Measurements from ENCODE around the gene NT5C. TPM values are rescaled to one million over a fixed set of nuclear protein-coding genes. Genes with fewer than 3 reads are reported as not detected.

The NT5C gene
- total RNA-seq, 2 experiments from 2014 or later = 71.2 to 74.8 TPM

GRCh38 chr17:75114552-75115314, 16.8 kb downstream of the NT5C start:
- H3K27me3 Mint-ChIP-seq = no peaks in the 10 kb centered on the region

GRCh38 chr17:75113798-75114551, 17.6 kb downstream of the NT5C start:
- peaks cover 29% of the 10 kb centered on the region for H3K4me1 Mint-ChIP-seq
- no peaks in the 10 kb centered on the region for H3K9me3 Mint-ChIP-seq
- no peaks in the 10 kb centered on the region for H3K27me3 Mint-ChIP-seq
- peak overlapping the region; percentile 81 for H3K4me3 Mint-ChIP-seq
- H3K36me3 Mint-ChIP-seq = peaks cover 19% of the 10 kb centered on the region
- H3K27ac Mint-ChIP-seq = peak overlapping the region; percentile 84
- DNase-seq = peak; percentile 83

More at GRCh38 chr17:75114552-75115314, 16.8 kb downstream of the NT5C start:
- Mint-ChIP-seq H3K36me3 (peaks cover 19% of the 10 kb centered on the region), H3K27ac (peak overlapping the region; percentile 84), H3K4me1 (peaks cover 28% of the 10 kb centered on the region), H3K4me3 (peak overlapping the region; percentile 81), H3K9me3 (no peaks in the 10 kb centered on the region)
- no peak for DNase-seq

DNA sequence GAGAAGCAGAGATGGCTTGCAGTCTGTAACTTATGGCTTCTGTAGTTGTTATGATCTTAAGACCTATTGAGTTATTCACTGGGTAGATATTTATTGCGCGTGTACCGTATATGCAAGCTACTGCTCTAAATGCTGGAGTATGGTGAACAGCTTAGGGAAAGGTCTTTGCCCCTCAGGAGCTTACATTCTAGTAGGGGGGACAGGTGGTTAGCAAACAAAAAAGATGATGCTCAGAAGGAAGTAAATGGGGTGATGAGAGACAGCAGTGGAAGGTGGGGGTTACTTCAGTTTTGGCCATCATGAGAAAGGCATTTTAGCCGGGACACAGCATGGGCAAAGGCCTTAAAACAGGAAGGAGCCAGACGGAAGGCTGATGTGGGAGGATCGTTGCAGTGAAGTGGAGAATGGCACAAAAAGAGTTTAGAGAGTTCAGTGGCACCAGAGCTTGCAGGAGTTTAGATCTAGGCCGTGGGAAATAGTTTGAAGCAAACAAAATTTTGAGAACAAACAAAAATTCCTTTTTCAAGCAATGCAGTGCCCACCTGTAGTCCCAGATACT, 19.7 kb downstream of the NT5C start:
- H3K9me3 Mint-ChIP-seq = no peaks in the 10 kb centered on the region
- H3K4me3 Mint-ChIP-seq = peak overlapping the region; percentile 57
- H3K4me1 Mint-ChIP-seq = peaks cover 33% of the 10 kb centered on the region
- peaks cover 17% of the 10 kb centered on the region for H3K36me3 Mint-ChIP-seq
- no peak for DNase-seq
- H3K27ac Mint-ChIP-seq = peak overlapping the region; percentile 10
- no peaks in the 10 kb centered on the region for H3K27me3 Mint-ChIP-seq

DNA sequence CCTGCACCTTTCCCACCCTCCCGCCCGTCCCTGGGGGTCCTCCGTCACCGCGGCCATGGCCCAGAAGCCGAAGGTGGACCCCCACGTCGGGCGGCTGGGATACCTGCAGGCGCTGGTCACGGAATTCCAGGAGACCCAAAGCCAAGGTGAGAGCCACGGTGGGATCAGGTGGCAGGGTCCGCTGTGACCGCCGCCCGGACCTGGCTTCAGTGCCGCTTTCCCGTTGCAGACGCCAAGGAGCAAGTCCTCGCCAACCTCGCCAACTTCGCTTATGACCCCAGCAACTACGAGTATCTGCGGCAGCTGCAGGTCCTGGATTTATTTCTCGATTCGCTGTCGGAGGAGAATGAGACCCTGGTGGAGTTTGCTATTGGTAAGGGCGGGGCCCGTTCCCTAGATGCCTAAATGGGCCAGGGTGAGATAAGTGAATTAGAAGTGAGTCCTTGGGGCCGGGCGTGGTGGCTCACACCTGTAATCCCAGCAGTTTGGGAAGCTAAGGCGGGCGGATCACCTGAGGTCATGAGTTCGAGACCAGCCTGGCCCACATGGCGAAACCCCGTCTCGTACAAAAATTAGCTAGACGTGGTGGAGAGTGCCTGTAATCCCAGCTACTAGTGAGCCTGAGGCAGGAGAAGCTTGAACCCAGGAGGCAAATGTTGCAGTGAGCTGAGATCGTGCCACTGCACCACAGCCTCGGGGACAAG, 21.2 kb downstream of the NT5C start:
- peaks cover 17% of the 10 kb centered on the region for H3K36me3 Mint-ChIP-seq
- H3K9me3 Mint-ChIP-seq = no peaks in the 10 kb centered on the region
- peak overlapping the region; percentile 74 for H3K27ac Mint-ChIP-seq
- H3K4me1 Mint-ChIP-seq = peaks cover 33% of the 10 kb centered on the region
- peak; percentile 9 for DNase-seq
- H3K27me3 Mint-ChIP-seq = no peaks in the 10 kb centered on the region
- peak overlapping the region; percentile 89 for H3K4me3 Mint-ChIP-seq

GRCh38 chr17:75109407-75110233, 21.9 kb downstream of the NT5C start, which contains the start of gene ARMC7:
ARMC7 (plus strand) TSS chr17:75109969; CDS start chr17:75110289, 320 bp downstream.
- DNase-seq = peak; percentile 95
- peak within 1 kb of the TSS; percentile 79 for H3K27ac Mint-ChIP-seq
- H3K4me3 Mint-ChIP-seq = peak within 1 kb of the TSS; percentile 89
- H3K36me3 Mint-ChIP-seq = peaks cover 13% of the 10 kb centered on the region
- no peaks in the 10 kb centered on the region for H3K27me3 Mint-ChIP-seq
- no peaks in the 10 kb centered on the region for H3K9me3 Mint-ChIP-seq
- peaks cover 26% of the 10 kb centered on the region for H3K4me1 Mint-ChIP-seq

DNA sequence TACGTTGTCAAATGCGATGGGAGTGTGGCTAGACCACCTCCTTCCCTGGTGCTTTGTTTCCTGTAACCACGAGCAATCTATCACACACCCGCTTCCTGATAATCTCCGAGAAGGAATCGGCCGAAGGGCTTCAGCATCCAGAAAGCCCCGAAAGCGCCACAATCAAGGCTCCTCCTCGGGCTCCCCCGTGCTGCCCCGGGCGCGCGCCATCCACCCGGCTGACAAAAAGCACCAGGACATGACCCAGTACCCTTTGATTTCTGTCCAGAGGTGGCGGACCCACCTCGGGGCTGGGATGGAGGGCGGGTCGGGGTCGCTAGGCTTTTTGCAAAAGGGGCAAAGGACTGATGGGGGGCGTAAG, 22.5 kb downstream of the NT5C start:
- DNase-seq = peak; percentile 30
- Mint-ChIP-seq H3K4me1 (peaks cover 21% of the 10 kb centered on the region), H3K4me3 (peak overlapping the region; percentile 89), H3K36me3 (peaks cover 12% of the 10 kb centered on the region), H3K27me3 (no peaks in the 10 kb centered on the region), H3K9me3 (no peaks in the 10 kb centered on the region), H3K27ac (no peak overlapping the region)

DNA sequence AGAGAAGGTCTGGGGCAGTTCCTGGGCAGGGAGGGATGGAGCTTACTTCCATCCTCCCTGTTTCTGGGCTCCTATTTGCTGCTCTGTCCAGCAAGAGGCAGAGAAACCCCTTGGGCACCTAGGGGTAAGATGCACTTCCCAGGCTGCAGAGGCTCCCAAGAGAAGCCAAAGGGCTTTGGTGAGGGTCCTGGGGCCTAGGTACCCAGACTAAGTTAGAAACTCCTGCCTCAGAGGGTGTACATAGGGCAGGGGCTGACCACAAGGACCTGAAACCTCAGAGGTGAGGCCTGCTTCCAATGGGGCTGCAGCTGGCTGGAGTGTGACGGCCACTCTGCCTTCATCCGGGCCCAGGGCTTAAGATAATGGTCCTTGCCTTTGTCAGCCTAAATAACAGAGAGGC, 23.3 kb downstream of the NT5C start:
- Mint-ChIP-seq H3K27ac (no peak overlapping the region), H3K9me3 (no peaks in the 10 kb centered on the region), H3K4me1 (peaks cover 20% of the 10 kb centered on the region), H3K4me3 (peak overlapping the region; percentile 89), H3K27me3 (no peaks in the 10 kb centered on the region), H3K36me3 (peaks cover 11% of the 10 kb centered on the region)
- no peak for DNase-seq

GRCh38 chr17:75105126-75106080, 26.1 kb downstream of the NT5C start:
- H3K9me3 Mint-ChIP-seq = no peaks in the 10 kb centered on the region
- H3K4me3 Mint-ChIP-seq = no peak overlapping the region
- H3K36me3 Mint-ChIP-seq = no peaks in the 10 kb centered on the region

DNA sequence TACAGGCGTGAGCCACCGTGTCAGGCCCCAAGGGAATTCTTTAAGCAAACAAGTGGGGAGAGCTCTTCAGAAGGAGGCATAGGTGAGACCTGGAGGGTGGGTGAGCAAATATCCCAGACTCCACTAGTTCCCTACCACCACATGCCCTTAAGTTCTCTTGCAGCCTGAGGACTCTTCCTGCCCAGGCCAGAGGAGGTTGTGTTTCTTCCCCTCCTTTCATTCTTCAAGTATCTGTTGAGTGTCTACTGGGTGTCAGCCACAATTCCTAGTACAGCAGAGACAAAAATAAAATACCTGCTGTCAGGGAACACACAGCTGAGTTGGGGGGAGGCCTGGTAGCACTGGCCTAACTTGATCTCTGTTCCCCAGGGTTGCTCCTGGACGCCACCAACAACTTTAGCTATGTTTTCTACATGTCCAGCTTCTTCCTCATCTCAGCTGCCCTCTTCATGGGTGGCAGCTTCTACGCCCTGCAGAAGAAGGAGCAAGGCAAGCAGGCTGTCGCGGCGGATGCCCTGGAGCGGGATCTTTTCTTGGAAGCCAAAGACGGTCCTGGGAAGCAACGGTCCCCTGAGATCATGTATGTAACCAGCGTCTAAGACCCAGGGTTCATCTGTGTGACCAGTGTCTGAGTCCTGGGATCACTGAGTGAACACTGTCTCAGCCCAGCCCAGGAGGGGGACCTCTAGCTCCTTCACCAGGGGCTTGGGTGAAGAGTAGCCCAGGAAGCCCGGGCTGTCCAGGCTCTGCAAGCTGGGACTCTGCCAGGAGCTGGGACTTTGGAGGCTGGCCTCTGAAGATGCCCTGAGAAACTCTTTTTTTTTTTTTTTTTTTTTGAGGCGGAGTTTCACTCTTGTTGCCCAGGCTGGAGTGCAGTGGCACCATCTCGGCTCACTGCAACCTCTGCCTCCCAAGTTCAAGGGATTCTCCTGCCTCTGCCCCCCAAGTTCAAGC, 27.7 kb downstream of the NT5C start:
- H3K4me1 Mint-ChIP-seq = peaks cover 8% of the 10 kb centered on the region
- H3K36me3 Mint-ChIP-seq = no peaks in the 10 kb centered on the region
- H3K4me3 Mint-ChIP-seq = no peak overlapping the region
- no peak for DNase-seq
- H3K27me3 Mint-ChIP-seq = no peaks in the 10 kb centered on the region
- no peak overlapping the region for H3K27ac Mint-ChIP-seq
- no peaks in the 10 kb centered on the region for H3K9me3 Mint-ChIP-seq

More at GRCh38 chr17:75105126-75106080, 26.1 kb downstream of the NT5C start:
- Mint-ChIP-seq H3K27me3 (no peaks in the 10 kb centered on the region), H3K4me1 (peaks cover 11% of the 10 kb centered on the region), H3K27ac (no peak overlapping the region)
- DNase-seq = peak; percentile 22

DNA sequence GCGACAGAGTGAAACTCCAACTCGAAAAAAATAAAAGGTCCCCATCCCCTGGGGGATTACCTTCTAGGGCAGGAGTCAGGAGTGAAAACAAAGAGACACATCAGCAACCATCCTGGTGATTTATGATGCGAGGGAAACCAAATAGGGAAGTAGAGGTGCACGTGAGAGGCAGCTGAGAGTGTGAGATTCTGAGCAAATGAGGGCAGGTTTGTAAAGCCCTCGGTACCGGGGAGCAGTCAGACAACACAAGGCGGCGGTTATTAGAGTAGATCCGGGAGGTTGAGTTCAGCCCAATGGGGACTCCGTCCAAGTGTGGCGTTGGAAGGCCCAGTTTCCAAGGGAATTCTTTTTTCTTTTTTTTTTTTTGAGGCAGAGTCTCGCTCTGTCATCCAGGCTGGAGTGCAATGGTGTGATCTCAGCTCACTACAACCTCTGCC, 29.1 kb downstream of the NT5C start:
- Mint-ChIP-seq H3K4me1 (peaks cover 3% of the 10 kb centered on the region), H3K9me3 (no peaks in the 10 kb centered on the region), H3K27ac (peak overlapping the region; percentile 34), H3K4me3 (no peak overlapping the region), H3K36me3 (no peaks in the 10 kb centered on the region), H3K27me3 (no peaks in the 10 kb centered on the region)
- no peak for DNase-seq

DNA sequence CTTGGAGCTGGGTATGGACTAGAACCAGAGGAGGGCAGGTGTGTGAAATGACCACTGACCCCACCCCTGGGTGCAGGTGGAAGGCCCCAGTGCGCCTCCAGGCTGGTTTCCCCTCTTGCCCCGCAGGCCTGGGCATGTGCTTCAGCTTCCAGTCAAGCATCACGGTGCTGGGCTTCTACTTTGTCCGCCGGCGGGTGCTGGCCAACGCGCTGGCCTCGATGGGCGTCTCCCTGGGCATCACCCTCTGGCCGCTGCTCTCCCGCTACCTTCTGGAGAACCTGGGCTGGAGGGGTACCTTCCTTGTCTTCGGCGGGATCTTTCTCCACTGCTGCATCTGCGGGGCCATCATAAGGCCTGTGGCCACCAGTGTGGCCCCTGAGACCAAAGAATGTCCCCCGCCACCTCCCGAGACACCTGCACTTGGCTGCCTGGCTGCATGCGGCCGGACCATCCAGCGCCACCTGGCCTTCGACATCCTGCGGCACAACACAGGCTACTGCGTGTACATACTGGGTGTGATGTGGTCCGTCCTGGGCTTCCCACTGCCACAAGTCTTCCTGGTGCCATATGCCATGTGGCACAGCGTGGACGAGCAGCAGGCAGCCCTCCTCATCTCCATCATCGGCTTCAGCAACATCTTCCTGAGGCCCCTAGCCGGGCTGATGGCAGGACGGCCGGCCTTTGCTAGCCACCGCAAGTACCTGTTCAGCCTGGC, 31.5 kb downstream of the NT5C start:
- no peak for DNase-seq
- Mint-ChIP-seq H3K4me1 (peaks cover 3% of the 10 kb centered on the region), H3K27ac (no peak overlapping the region), H3K27me3 (no peaks in the 10 kb centered on the region), H3K9me3 (no peaks in the 10 kb centered on the region), H3K4me3 (no peak overlapping the region), H3K36me3 (no peaks in the 10 kb centered on the region)

DNA sequence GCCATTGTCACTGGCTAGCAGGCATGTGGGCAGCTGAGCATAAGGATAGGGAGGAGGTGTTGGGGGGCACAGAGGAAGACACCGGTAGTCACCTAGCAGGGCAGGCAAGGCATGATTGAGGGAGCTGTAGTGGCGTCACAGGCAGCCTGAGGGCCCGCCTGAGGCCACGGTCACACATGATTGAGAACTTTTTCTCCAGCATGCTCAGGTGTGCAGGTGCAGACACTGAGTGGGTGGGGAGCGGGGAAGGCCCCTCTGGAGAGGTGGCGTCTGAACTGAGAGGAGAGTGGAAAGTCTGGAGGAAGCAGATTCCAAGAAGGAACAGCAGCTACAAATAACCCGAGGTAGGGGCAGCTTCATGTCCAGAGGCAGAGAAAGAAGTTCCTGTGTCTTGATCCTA, 32.7 kb downstream of the NT5C start:
- H3K4me1 Mint-ChIP-seq = peaks cover 3% of the 10 kb centered on the region
- H3K27me3 Mint-ChIP-seq = no peaks in the 10 kb centered on the region
- H3K27ac Mint-ChIP-seq = no peak overlapping the region
- no peak for DNase-seq
- H3K36me3 Mint-ChIP-seq = no peaks in the 10 kb centered on the region
- no peak overlapping the region for H3K4me3 Mint-ChIP-seq
- H3K9me3 Mint-ChIP-seq = no peaks in the 10 kb centered on the region
